ENCODE results near the gene NDUFA3.

GRCh38 chr19:54138489-54139256 lies 36.0 kb downstream of the NDUFA3 start:
- TF ChIP-seq POLR2A (IDR thresholded peaks at IDR 0.05; ENCODE audit: low read length) (no peak), CTCF (IDR thresholded peaks at IDR 0.05) (no peak), ELK1 (IDR thresholded peaks at IDR 0.05; ENCODE audit: low read depth, low read length) (no peak), BHLHE40 (IDR thresholded peaks at IDR 0.05; ENCODE audit: low read depth, low read length) (no peak), KDM1A (IDR thresholded peaks at IDR 0.05; ENCODE audit: low read depth) (no peak), E2F6 (IDR thresholded peaks at IDR 0.05; ENCODE audit: borderline replicate concordance, low read depth) (no peak), HDAC2 (IDR thresholded peaks at IDR 0.05) (no peak), MAX (IDR thresholded peaks at IDR 0.05) (no peak)
